Keratinocyte (primary cell): ENCODE results near the gene CFAP299. TPM values are rescaled to one million over a fixed set of nuclear protein-coding genes. Genes with fewer than 3 reads are reported as not detected.

Experiments used
- DNase-seq: peaks from one replicate; pipeline ENCODE4 v3.0.0-alpha.2; 2011; ENCODE audit warnings: low read depth, missing footprints, low spot score
- FAIRE-seq: peaks from 2 replicates; lab custom pipeline; 2011; peaks lifted over from hg19 to GRCh38; lab: Jason Lieb, UNC
- H2AFZ ChIP-seq: 2 replicates; pipeline ENCODE4 v1.6.0; 2012; ENCODE audit warnings: low read length, control low read depth, inconsistent platforms; ENCODE audit not compliant: control insufficient read depth
- H3K27ac ChIP-seq: 2 replicates; pipeline ENCODE4 v1.5.1; 2011; ENCODE audit warnings: low read length; ENCODE audit not compliant: control insufficient read depth, insufficient read depth
- H3K27me3 ChIP-seq: 3 replicates; pipeline ENCODE4 v1.6.0; 2011; ENCODE audit warnings: low read length; ENCODE audit not compliant: control insufficient read depth, insufficient read depth; ENCODE audit errors: extremely low read depth
- H3K36me3 ChIP-seq, 2 experiments: 2 replicates in 1 of 2; 3 replicates in 1 of 2; pipeline ENCODE4 v1.5.1; 2011; ENCODE audit warnings: low read length in 2 of 2, mild to moderate bottlenecking in 1 of 2; ENCODE audit not compliant: control insufficient read depth in 2 of 2, insufficient read depth in 2 of 2; ENCODE audit errors: extremely low read depth in 1 of 2
- H3K4me1 ChIP-seq: 3 replicates; pipeline ENCODE4 v1.5.1; 2011; ENCODE audit warnings: low read length; ENCODE audit not compliant: control insufficient read depth, insufficient read depth; ENCODE audit errors: extremely low read depth
- H3K4me2 ChIP-seq: 3 replicates; pipeline ENCODE4 v1.6.0; 2011; ENCODE audit warnings: low read depth, low read length; ENCODE audit not compliant: control insufficient read depth, insufficient read depth; ENCODE audit errors: extremely low read depth
- H3K4me3 ChIP-seq, 3 experiments: fragments of 200-600 bp in 1 of 3; sonication (generic) in 1 of 3; 2 replicates in 2 of 3; 3 replicates in 1 of 3; pipeline ENCODE4 v1.5.1; 2011 to 2016; ENCODE audit warnings: low read length in 3 of 3, mild to moderate bottlenecking in 3 of 3, control low read depth in 2 of 3, inconsistent platforms in 1 of 3, low read depth in 1 of 3, mixed read lengths in 1 of 3, mixed run types in 1 of 3, moderate library complexity in 1 of 3; ENCODE audit not compliant: control insufficient read depth in 2 of 3, insufficient read depth in 2 of 3; ENCODE audit errors: extremely low read depth in 1 of 3
- H3K79me2 ChIP-seq: 2 replicates; pipeline ENCODE4 v1.6.0; 2012; ENCODE audit warnings: low read length; ENCODE audit not compliant: control insufficient read depth, insufficient read depth
- H3K9ac ChIP-seq: 3 replicates; pipeline ENCODE4 v1.6.0; 2011; ENCODE audit warnings: low read length; ENCODE audit not compliant: control insufficient read depth, insufficient read depth; ENCODE audit errors: extremely low read depth
- H3K9me1 ChIP-seq: 3 replicates; pipeline ENCODE4 v1.6.0; 2011; ENCODE audit warnings: low read length; ENCODE audit not compliant: control insufficient read depth, insufficient read depth; ENCODE audit errors: extremely low read depth
- H3K9me3 ChIP-seq: 2 replicates; pipeline ENCODE4 v1.5.1; 2012; ENCODE audit warnings: low read depth, low read length; ENCODE audit not compliant: control insufficient read depth
- H4K20me1 ChIP-seq: 3 replicates; pipeline ENCODE4 v1.6.0; 2011; ENCODE audit warnings: low read length; ENCODE audit not compliant: control insufficient read depth, insufficient read depth; ENCODE audit errors: extremely low read depth
- CTCF ChIP-seq, 3 experiments: IDR thresholded peaks in 1 of 3; conservative IDR thresholded peaks in 1 of 3; optimal IDR thresholded peaks in 1 of 3; 2 replicates in 2 of 3; 3 replicates in 1 of 3; pipeline versions ENCODE3 to v1.5.1; 2011; ENCODE audit warnings: low read length in 3 of 3, mild to moderate bottlenecking in 3 of 3, moderate library complexity in 2 of 3, control low read depth in 1 of 3, inconsistent platforms in 1 of 3; ENCODE audit not compliant: insufficient read depth in 2 of 3; ENCODE audit errors: extremely low read depth in 1 of 3
- EZH2 ChIP-seq: IDR thresholded peaks from one replicate; pipeline ENCODE4 v1.6.1; 2012; ENCODE audit warnings: inconsistent platforms, mild to moderate bottlenecking, low read length, moderate library complexity
- dilution Hi-C: fragments of 300-500 bp; cut with MboI; formaldehyde crosslinking; loops from one replicate; pipeline ENCODE4 v1.7.0; 2020; ENCODE audit warnings: low sequenced_read_pairs; ENCODE audit not compliant: extremely low pct_ligation_motif_present
- polyA plus RNA-seq, 5 experiments: library from polyadenylated mRNA; depleted of rRNA in 3 of 5; stranded (reverse) in 3 of 5; stranded (forward) in 1 of 5; unstranded in 1 of 5; fragments of >200 nt; gene quantifications; 1 replicate in 1 of 5; 2 replicates in 3 of 5; 3 replicates in 1 of 5; pipeline versions ENCODE4 v1.2.1 to v1.2.3, GENCODE V29; 2011 to 2012; ENCODE audit warnings: missing spikeins in 2 of 5, low read depth in 1 of 5, low replicate concordance in 1 of 5

Gene CFAP299
- polyA plus RNA-seq, 1 donor (not counting 4 experiments of a cell fraction or from before 2014, with no cell fraction given) = 0.14 TPM

- Histone ChIP-seq H3K4me1 (no peaks in the 10 kb centered on the region), H2AFZ (no peak overlapping the region), H3K9me1 (no peaks in the 10 kb centered on the region), H3K4me3 (no peak overlapping the region), H3K27me3 (no peaks in the 10 kb centered on the region), H3K4me2 (no peak overlapping the region), H3K9me3 (no peaks in the 10 kb centered on the region), H4K20me1 (no peaks in the 10 kb centered on the region), H3K27ac (no peak overlapping the region), H3K9ac (no peak overlapping the region), H3K36me3 (no peaks in the 10 kb centered on the region), H3K79me2 (no peaks in the 10 kb centered on the region)
- TF ChIP-seq CTCF (optimal IDR thresholded peaks at IDR 0.05 in 1 of 3, IDR thresholded peaks at IDR 0.05 in 1 of 3, conservative IDR thresholded peaks at IDR 0.05 in 1 of 3; ENCODE audit: extremely low read depth in 1 of 3, insufficient read depth in 2 of 3, low read length in 3 of 3) (no peak), EZH2 (no peak)
- FAIRE-seq (no peak), DNase-seq (no peak)
- dilution Hi-C loops = no loop called here
Observed at GRCh38 chr4:80594701-80595100, 259.2 kb downstream of the CFAP299 start.

- Histone ChIP-seq H3K4me1 (no peaks in the 10 kb centered on the region), H3K79me2 (no peaks in the 10 kb centered on the region), H4K20me1 (no peaks in the 10 kb centered on the region), H3K36me3 (no peaks in the 10 kb centered on the region), H3K4me3 (no peak overlapping the region), H3K9ac (no peak overlapping the region), H3K4me2 (no peak overlapping the region), H3K9me1 (no peaks in the 10 kb centered on the region), H2AFZ (no peak overlapping the region), H3K27me3 (no peaks in the 10 kb centered on the region), H3K9me3 (no peaks in the 10 kb centered on the region), H3K27ac (no peak overlapping the region)
- TF ChIP-seq CTCF (optimal IDR thresholded peaks at IDR 0.05 in 1 of 3, IDR thresholded peaks at IDR 0.05 in 1 of 3, conservative IDR thresholded peaks at IDR 0.05 in 1 of 3; ENCODE audit: extremely low read depth in 1 of 3, insufficient read depth in 2 of 3, low read length in 3 of 3) (no peak), EZH2 (no peak)
- dilution Hi-C loops = no loop called here
- DNase-seq (no peak), FAIRE-seq (no peak)
Observed at GRCh38 chr4:80608281-80608980, 272.9 kb downstream of the CFAP299 start.
